Suprapubic skin (tissue), 3 donors: Measurements from ENCODE around the gene TNFRSF25.
A peak's percentile ranks its signal among the peaks of the same experiment; 100 is the strongest.

Experiments used
- CTCF ChIP-seq, 2 donors: fragments of 200-600 bp in 1 of 2; fragments of 450-650 bp in 1 of 2; sonication (generic) in 1 of 2; IDR thresholded peaks; one replicate each; pipeline ENCODE4 v1.5.1; 2016 to 2019; ENCODE audit warnings: antibody characterized with exemption in 2 of 2, mild to moderate bottlenecking in 1 of 2, moderate library complexity in 1 of 2
- POLR2AphosphoS5 ChIP-seq, 3 donors: sonication (generic); formaldehyde crosslinking; IDR thresholded peaks; one replicate each; pipeline ENCODE4 v1.6.1; 2017; ENCODE audit warnings: antibody characterized with exemption in 3 of 3

DNA sequence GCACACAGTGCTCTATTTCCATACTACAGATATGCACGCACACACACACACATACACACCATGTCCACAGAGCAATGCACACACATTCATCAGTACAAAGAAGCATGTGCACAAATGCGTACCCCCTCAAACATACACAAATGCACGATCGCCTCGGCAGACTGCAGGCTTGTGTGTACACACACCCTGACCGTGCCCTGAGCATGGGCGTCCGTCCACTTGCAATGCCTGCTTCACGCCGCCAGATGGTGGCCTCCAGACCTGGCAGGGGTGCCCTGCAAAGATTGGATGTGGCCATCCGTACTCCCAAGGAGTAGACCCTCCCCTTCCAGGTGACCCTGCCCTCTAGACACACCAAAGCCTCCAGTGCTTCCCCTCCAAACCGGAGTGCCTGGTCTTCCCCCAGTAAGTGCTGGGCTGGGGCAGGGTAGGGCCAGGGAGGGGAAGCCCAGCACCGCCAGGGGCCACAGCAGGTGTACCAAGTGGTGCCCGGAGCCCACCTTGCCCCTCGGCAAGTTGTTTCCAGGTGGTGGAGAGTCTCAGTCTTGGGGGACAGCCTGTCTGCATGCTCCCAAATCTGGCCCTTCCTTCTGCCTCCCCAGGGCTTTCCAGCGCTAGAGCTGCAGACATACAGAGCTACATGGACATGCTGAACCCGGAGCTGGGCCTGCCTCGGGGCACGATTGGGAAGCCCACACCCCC is 20.8 kb downstream of the TNFRSF25 start:
- peak in 1 of 2 donors; percentile 36 for TF ChIP-seq CTCF (IDR thresholded peaks at IDR 0.05)
- no peak for TF ChIP-seq POLR2AphosphoS5 (IDR thresholded peaks at IDR 0.05)
